Osteocyte (in vitro differentiated cells): ENCODE measurements around the gene ADAP1. TPM values are rescaled to one million over a fixed set of nuclear protein-coding genes. Genes with fewer than 3 reads are reported as not detected.
"Not testable (repeated sequence)": the region's sequence is repeated elsewhere in the genome, so short reads cannot be mapped to it uniquely, and the experiment has no call there.

Source experiments
- DNase-seq: peaks from one replicate; pipeline ENCODE4 v3.0.0; 2021; ENCODE audit warnings: mixed read lengths; ENCODE audit not compliant: unreplicated experiment; ENCODE audit errors: extremely low spot score
- H3K27ac Mint-ChIP-seq: one replicate; pipeline ENCODE4 v1.8.0; 2021; ENCODE audit warnings: mild to moderate bottlenecking, mixed read lengths; ENCODE audit not compliant: unreplicated experiment
- H3K27me3 Mint-ChIP-seq: one replicate; pipeline ENCODE4 v1.8.0; 2021; ENCODE audit warnings: mixed read lengths; ENCODE audit not compliant: unreplicated experiment
- H3K36me3 Mint-ChIP-seq: one replicate; pipeline ENCODE4 v1.8.0; 2021; ENCODE audit warnings: mixed read lengths; ENCODE audit not compliant: unreplicated experiment
- H3K4me1 Mint-ChIP-seq: one replicate; pipeline ENCODE4 v1.8.0; 2021; ENCODE audit warnings: mixed read lengths; ENCODE audit not compliant: unreplicated experiment
- H3K4me3 Mint-ChIP-seq: one replicate; pipeline ENCODE4 v1.8.0; 2021; ENCODE audit warnings: mild to moderate bottlenecking, moderate library complexity, mixed read lengths; ENCODE audit not compliant: unreplicated experiment
- H3K9me3 Mint-ChIP-seq: one replicate; pipeline ENCODE4 v1.8.0; 2021; ENCODE audit warnings: mixed read lengths; ENCODE audit not compliant: unreplicated experiment
- CTCF ChIP-seq: fragments of 200-600 bp; sonication (generic); IDR thresholded peaks from 2 replicates; pipeline ENCODE4 v1.5.0; 2021; ENCODE audit warnings: antibody characterized with exemption, mild to moderate bottlenecking, moderate library complexity
- long read RNA-seq: library from polyadenylated mRNA; unstranded; transcript quantifications from one replicate; pipeline ENCODE4 v2.0.0, GENCODE V29; 2021
- total RNA-seq: library from RNA; stranded (reverse); gene quantifications from 2 replicates; pipeline ENCODE4 v1.2.1, GENCODE V29; 2021

The ADAP1 gene
- total RNA-seq: 5.8 and 7.0 TPM in 2 replicates
- long read RNA-seq: 0 reads

- Mint-ChIP-seq H3K27me3 (peaks cover 3% of the 10 kb centered on the region), H3K9me3 (no peaks in the 10 kb centered on the region), H3K4me3 (peak within 1 kb of the TSS; percentile 65), H3K36me3 (no peaks in the 10 kb centered on the region), H3K4me1 (peaks cover 6% of the 10 kb centered on the region), H3K27ac (peak within 1 kb of the TSS; percentile 69)
- no peak for DNase-seq
- peak; percentile 19 for TF ChIP-seq CTCF
Measured at GRCh38 chr7:954330-955238, at the start of gene ADAP1. Gene ADAP1, minus strand, starts transcription at chr7:954680. Its CDS starts 203 bp downstream, at chr7:954477.

- not testable (repeated sequence) for H3K36me3 Mint-ChIP-seq, H3K27ac Mint-ChIP-seq, H3K27me3 Mint-ChIP-seq, H3K4me3 Mint-ChIP-seq, H3K4me1 Mint-ChIP-seq, DNase-seq, H3K9me3 Mint-ChIP-seq
Measured at GRCh38 chr7:1002445-1002844, 48.0 kb upstream of the ADAP1 start.

- not testable (repeated sequence) for H3K36me3 Mint-ChIP-seq, H3K9me3 Mint-ChIP-seq, H3K4me1 Mint-ChIP-seq, H3K27me3 Mint-ChIP-seq, DNase-seq, H3K27ac Mint-ChIP-seq, H3K4me3 Mint-ChIP-seq
Measured at GRCh38 chr7:1002026-1002425, 47.5 kb upstream of the ADAP1 start.

GRCh38 chr7:1001069-1001770 lies 46.7 kb upstream of the ADAP1 start:
- not testable (repeated sequence) for H3K27me3 Mint-ChIP-seq, DNase-seq, H3K4me1 Mint-ChIP-seq, H3K27ac Mint-ChIP-seq, H3K36me3 Mint-ChIP-seq, H3K4me3 Mint-ChIP-seq, H3K9me3 Mint-ChIP-seq

- Mint-ChIP-seq H3K27ac (no peak overlapping the region), H3K4me1 (peaks cover 5% of the 10 kb centered on the region), H3K27me3 (no peaks in the 10 kb centered on the region), H3K9me3 (no peaks in the 10 kb centered on the region), H3K36me3 (peaks cover 6% of the 10 kb centered on the region), H3K4me3 (no peak overlapping the region)
- no peak for TF ChIP-seq CTCF
- no peak for DNase-seq
Measured at GRCh38 chr7:999941-1000935, 45.8 kb upstream of the ADAP1 start.
